Mucosa of gallbladder (tissue), 1 donor: Measurements from ENCODE around the gene SFXN3. TPM values are rescaled to one million over a fixed set of nuclear protein-coding genes. Genes with fewer than 3 reads are reported as not detected.

Experiments
- DNase-seq: peaks from one replicate; pipeline ENCODE4 v3.0.0-alpha.2; 2020; ENCODE audit warnings: low spot score
- total RNA-seq: library from RNA; stranded (reverse); gene quantifications from one replicate; pipeline ENCODE4 v1.2.1, GENCODE V29; 2021
- donor health status: DM: no; HTN: no; CAD: no.

SFXN3 gene
- 75.9 TPM for total RNA-seq

GRCh38 chr10:101031128-101031795 is at the start of gene SFXN3, which contains the start of gene PDZD7:
Gene SFXN3, plus strand, starts transcription at chr10:101031234. Its CDS starts 3,461 bp downstream, at chr10:101034695.
Gene PDZD7, minus strand, starts transcription at chr10:101031129. Its CDS starts 910 bp downstream, at chr10:101030219.
- DNase-seq, result peak; percentile 97

GRCh38 chr10:100982916-100983830 is 47.9 kb upstream of the SFXN3 start:
- no peak for DNase-seq

GRCh38 chr10:100983868-100984671 is 47.0 kb upstream of the SFXN3 start:
- no peak for DNase-seq

GRCh38 chr10:100984672-100985177 is 46.3 kb upstream of the SFXN3 start:
- no peak for DNase-seq

GRCh38 chr10:100985336-100985735 is 45.7 kb upstream of the SFXN3 start:
- DNase-seq, result no peak

- DNase-seq, result no peak
Measured at GRCh38 chr10:100986623-100986951, 44.4 kb upstream of the SFXN3 start.

- DNase-seq, result peak; percentile 82
Measured at GRCh38 chr10:100986952-100987684, 43.9 kb upstream of the SFXN3 start, which contains the start of the genes MRPL43 and TWNK. Gene MRPL43, minus strand, starts transcription at chr10:100987497. Its CDS starts 54 bp downstream, at chr10:100987443. Gene TWNK, plus strand, starts transcription at chr10:100987543. Its CDS starts 668 bp downstream, at chr10:100988211.

- DNase-seq, result no peak
Measured at GRCh38 chr10:100987685-100988049, 43.4 kb upstream of the SFXN3 start.

GRCh38 chr10:100988166-100988565 is 42.9 kb upstream of the SFXN3 start:
- DNase-seq, result no peak

GRCh38 chr10:100989088-100989487 is 41.9 kb upstream of the SFXN3 start:
- no peak for DNase-seq

GRCh38 chr10:100993986-100994708 is 36.9 kb upstream of the SFXN3 start:
- DNase-seq, result no peak

GRCh38 chr10:100995181-100995580 is 35.9 kb upstream of the SFXN3 start:
- no peak for DNase-seq

GRCh38 chr10:100996678-100997359 is 34.2 kb upstream of the SFXN3 start:
- no peak for DNase-seq

GRCh38 chr10:100997360-100998182 is 33.5 kb upstream of the SFXN3 start:
- DNase-seq, result peak; percentile 63

GRCh38 chr10:100998183-100998990 is 32.6 kb upstream of the SFXN3 start:
- peak; percentile 76 for DNase-seq

- DNase-seq, result peak; percentile 78
Measured at GRCh38 chr10:100998991-100999741, 31.9 kb upstream of the SFXN3 start.

- no peak for DNase-seq
Measured at GRCh38 chr10:100999742-101000126, 31.3 kb upstream of the SFXN3 start, which contains the start of gene LZTS2. Gene LZTS2, plus strand, starts transcription at chr10:100999808. Its CDS starts 2,731 bp downstream, at chr10:101002539.
